ENCODE data around the gene SPACA6. TPM values are rescaled to one million over a fixed set of nuclear protein-coding genes. Genes with fewer than 3 reads are reported as not detected.

Gene SPACA6
- total and polyA plus RNA-seq, 2 experiments from 2014 or later = 5.1 to 11.5 TPM

- no peak for TF ChIP-seq ZNF462 (CRISPR knock-in tag; IDR thresholded peaks at IDR 0.05)
- TF ChIP-seq NANOG (IDR thresholded peaks at IDR 0.05; ENCODE audit: borderline replicate concordance) = no peak
- TF ChIP-seq EZH2 (IDR thresholded peaks at IDR 0.05; ENCODE audit: low read depth, unreplicated experiment) = no peak
- no peak for TF ChIP-seq ETS1 (IDR thresholded peaks at IDR 0.05)
- no peak for TF ChIP-seq POLR2AphosphoS5 (IDR thresholded peaks at IDR 0.05; ENCODE audit: low read depth)
Observed at GRCh38 chr19:51695088-51695487, 2.0 kb downstream of the SPACA6 start (continued).

GRCh38 chr19:51695702-51696315 is 2.7 kb downstream of the SPACA6 start:
- H2AFZ ChIP-seq = no peak overlapping the region
- no peak for DNase-seq (ENCODE audit: low spot score)
- Mint-ChIP-seq H3K27me3 (ENCODE audit: insufficient read depth, low read depth, poor library complexity) (peaks cover 11% of the 10 kb centered on the region), H3K4me1 (peaks cover 28% of the 10 kb centered on the region), H3K36me3 (ENCODE audit: low read depth) (peaks cover 39% of the 10 kb centered on the region; the same call in 2 of the 3 replicates), H3K27ac (no peak overlapping the region), H3K4me3 (no peak overlapping the region), H3K9me3 (no peaks in the 10 kb centered on the region; the same call in none of the 3 replicates)
- H3F3A ChIP-seq (replicated peaks; ENCODE audit: low read depth) = no peaks in the 10 kb centered on the region
- no peak overlapping the region for H3K4me3 ChIP-seq
- H3K36me3 ChIP-seq (ENCODE audit: insufficient read depth) = no peaks in the 10 kb centered on the region
- ATAC-seq = no peak
- no peaks in the 10 kb centered on the region; the same call in 1 of the 2 replicates for H4K20me1 ChIP-seq (replicated peaks; ENCODE audit: insufficient read depth)
- H3K27me3 ChIP-seq (ENCODE audit: insufficient read depth) = no peaks in the 10 kb centered on the region
- TF ChIP-seq JUNB (IDR thresholded peaks at IDR 0.05; ENCODE audit: unreplicated experiment) (no peak), ZNF331 (CRISPR knock-in tag; IDR thresholded peaks at IDR 0.05; ENCODE audit: low read depth) (no peak), ETS1 (IDR thresholded peaks at IDR 0.05) (no peak)
- H3K79me2 ChIP-seq (replicated peaks; ENCODE audit: insufficient read depth) = peaks cover 13% of the 10 kb centered on the region; the same call in 1 of the 2 replicates
- H3K9me2 ChIP-seq (ENCODE audit: insufficient read depth) = no peaks in the 10 kb centered on the region
- no peak overlapping the region for H3K4me2 ChIP-seq
- H3K4me1 ChIP-seq (ENCODE audit: insufficient read depth) = peaks cover 6% of the 10 kb centered on the region; the same call in 1 of the 2 replicates
- H3K27ac ChIP-seq (ENCODE audit: low read depth) = no peak overlapping the region
